Measurements from ENCODE around the gene THAP4. TPM values are rescaled to one million over a fixed set of nuclear protein-coding genes. Genes with fewer than 3 reads are reported as not detected.

Gene THAP4
- total RNA-seq, 1 experiment from 2014 or later, result 94.8 TPM

- ChIA-PET POLR2A (ENCODE audit: unreplicated experiment) (no interaction called here), CTCF (interaction anchor here (0.6 to 0.7 kb wide), 2 partner anchors 33 to 44 kb away, joined by 4 to 7 read pairs; no protein-coding TSS in a partner anchor)
- Histone ChIP-seq H3K36me3 (ENCODE audit: low read depth) (no peaks in the 10 kb centered on the region), H3K4me1 (replicated peaks; ENCODE audit: insufficient read depth) (no peaks in the 10 kb centered on the region; the same call in 1 of the 2 replicates), H3F3A (ENCODE audit: insufficient read depth, low read depth) (0 out of 2 replicates have a peak, but pooled peaks cover 5% of the 10 kb centered on the region), H3K4me3 (no peak overlapping the region), H3K4me2 (no peak overlapping the region), H3K79me2 (ENCODE audit: low read depth) (no peaks in the 10 kb centered on the region), H3K9me3 (ENCODE audit: insufficient read depth, low read depth) (no peaks in the 10 kb centered on the region), H3K27me3 (ENCODE audit: insufficient read depth, low read depth) (peaks cover 13% of the 10 kb centered on the region), H2AFZ (no peak overlapping the region), H4K20me1 (ENCODE audit: insufficient read depth) (no peaks in the 10 kb centered on the region), H3K27ac (no peak overlapping the region), H3K9me2 (ENCODE audit: insufficient read depth) (no peaks in the 10 kb centered on the region)
- TF ChIP-seq CTCF (conservative IDR thresholded peaks at IDR 0.05), result no peak
- no peak for TF ChIP-seq EZH2 (IDR thresholded peaks at IDR 0.05; ENCODE audit: low read depth)
- intact Hi-C loops (cut with micrococcal nuclease; ENCODE audit: unreplicated experiment), result no loop called here
- no TSS peak for BruUV-seq (replicated peaks)
- DNase-seq, result no peak
Observed at GRCh38 chr2:241535871-241536655, 100.9 kb downstream of the THAP4 start.

GRCh38 chr2:241534701-241535375 lies 102.1 kb downstream of the THAP4 start:
- Histone ChIP-seq H4K20me1 (ENCODE audit: insufficient read depth) (no peaks in the 10 kb centered on the region), H3K9me2 (ENCODE audit: insufficient read depth) (no peaks in the 10 kb centered on the region), H3K4me2 (no peak overlapping the region), H3K27me3 (ENCODE audit: insufficient read depth, low read depth) (peaks cover 24% of the 10 kb centered on the region), H3K4me1 (replicated peaks; ENCODE audit: insufficient read depth) (no peaks in the 10 kb centered on the region), H3K79me2 (ENCODE audit: low read depth) (no peaks in the 10 kb centered on the region), H2AFZ (no peak overlapping the region), H3K4me3 (no peak overlapping the region), H3K36me3 (ENCODE audit: low read depth) (no peaks in the 10 kb centered on the region), H3F3A (ENCODE audit: insufficient read depth, low read depth) (no peaks in the 10 kb centered on the region), H3K27ac (no peak overlapping the region), H3K9me3 (ENCODE audit: insufficient read depth, low read depth) (no peaks in the 10 kb centered on the region)
- BruUV-seq (replicated peaks), result no TSS peak
- ChIA-PET CTCF (no interaction called here), POLR2A (ENCODE audit: unreplicated experiment) (no interaction called here)
- DNase-seq, result no peak
- TF ChIP-seq EZH2 (IDR thresholded peaks at IDR 0.05; ENCODE audit: low read depth), result no peak
- no peak for TF ChIP-seq CTCF (conservative IDR thresholded peaks at IDR 0.05)
- intact Hi-C loops (cut with micrococcal nuclease; ENCODE audit: unreplicated experiment), result no loop called here

Other genes with a start within 250 kb of the THAP4 start
- gene STK25, start 128.6 kb downstream of the THAP4 start, total RNA-seq (2021), result 201 and 268 TPM in 2 replicates
- gene BOK, start 78.4 kb downstream of the THAP4 start, total RNA-seq (2021), result 72.8 and 107 TPM in 2 replicates
- gene ATG4B, start 535 bp upstream of the THAP4 start, total RNA-seq (2021), result 162 and 177 TPM in 2 replicates
- 183 and 191 TPM in 2 replicates for gene DTYMK, start 49.7 kb upstream of the THAP4 start, total RNA-seq (2021)
- gene ING5, start 64.9 kb upstream of the THAP4 start, total RNA-seq (2021), result 79.7 and 106 TPM in 2 replicates
- gene D2HGDH, start 97.5 kb upstream of the THAP4 start, total RNA-seq (2021), result 131 and 232 TPM in 2 replicates
- gene GAL3ST2, start 139.7 kb upstream of the THAP4 start, total RNA-seq (2021), result 3.9 and 4.3 TPM in 2 replicates
- 0.90 and 0.92 TPM in 2 replicates for gene NEU4, start 172.0 kb upstream of the THAP4 start, total RNA-seq (2021)
- not detected in 2 replicates for gene PDCD1, start 221.7 kb upstream of the THAP4 start, total RNA-seq (2021)
- not detected in 2 replicates for gene RTP5, start 232.6 kb upstream of the THAP4 start, total RNA-seq (2021)

Measured in PC-9 (cell line).